IMR-90 (cell line): ENCODE data around the gene DDOST. TPM values are rescaled to one million over a fixed set of nuclear protein-coding genes. Genes with fewer than 3 reads are reported as not detected.

ENCODE experiments used
- ATAC-seq: fragments of 200-7000 bp; cut with Tn5 transposase; 2 replicates; pipeline ENCODE4 v1.9.1; 2020; ENCODE audit warnings: low read depth, mild to moderate bottlenecking, moderate library complexity
- Bru-seq: library from RNA; stranded (reverse); fragments of 400-500 nt; gene quantifications from one replicate; lab custom pipeline; 2021; lab: Mats Ljungman, UMichigan
- BruChase-seq, 2 experiments: library from RNA; stranded (reverse); fragments of 400-500 nt; gene quantifications; one replicate each; lab custom pipeline; 2021; lab: Mats Ljungman, UMichigan
- BruUV-seq: library from RNA; stranded (reverse); fragments of 400-500 nt; replicated peaks from 2 replicates; lab custom pipeline; 2021; lab: Mats Ljungman, UMichigan
- CTCF ChIA-PET: fragments of 300-600 bp; formaldehyde crosslinking; extraction: SDS; loops from one replicate; lab custom pipeline; 2021; ENCODE audit warnings: antibody characterized with exemption; lab: Yijun Ruan, JAX
- POLR2A ChIA-PET: fragments of 300-600 bp; sonication (Branson Sonifier 250); formaldehyde crosslinking; loops from one replicate; lab custom pipeline; 2022; ENCODE audit warnings: antibody characterized with exemption; ENCODE audit not compliant: unreplicated experiment; lab: Charles Lee
- DNase-seq: peaks from one replicate; pipeline ENCODE4 v3.0.0; 2013
- H2AFZ ChIP-seq: replicated peaks from 2 replicates; pipeline ENCODE3; 2013; ENCODE audit warnings: low read length, mild to moderate bottlenecking; ENCODE audit not compliant: poor library complexity
- H2AK5ac ChIP-seq: 2 replicates; pipeline ENCODE4 v1.6.1; 2013; ENCODE audit warnings: low read depth, low read length, inconsistent platforms
- H2AK9ac ChIP-seq: replicated peaks from 2 replicates; pipeline ENCODE3; 2013; ENCODE audit warnings: mild to moderate bottlenecking, low read depth, low read length, moderate library complexity; ENCODE audit not compliant: poor library complexity
- H2BK120ac ChIP-seq: 2 replicates; pipeline ENCODE4 v1.6.1; 2013; ENCODE audit warnings: low read depth, low read length, inconsistent platforms
- H2BK15ac ChIP-seq: 3 replicates; pipeline ENCODE4 v1.6.1; 2013; ENCODE audit warnings: low read depth, low read length, inconsistent platforms
- H2BK20ac ChIP-seq: 2 replicates; pipeline ENCODE4 v1.6.1; 2013; ENCODE audit warnings: low read depth, mild to moderate bottlenecking, inconsistent platforms, low read length, moderate library complexity
- H2BK5ac ChIP-seq: 2 replicates; pipeline ENCODE4 v1.6.1; 2013; ENCODE audit warnings: mild to moderate bottlenecking, low read depth, low read length, inconsistent platforms; ENCODE audit not compliant: poor library complexity, severe bottlenecking
- H3K14ac ChIP-seq: replicated peaks from 2 replicates; pipeline ENCODE4 v1.6.1; 2013; ENCODE audit warnings: low read depth, low read length, inconsistent platforms
- H3K18ac ChIP-seq: 2 replicates; pipeline ENCODE4 v1.6.1; 2013; ENCODE audit warnings: low read depth, low read length, control low read depth
- H3K23ac ChIP-seq: 2 replicates; pipeline ENCODE4 v1.6.1; 2013; ENCODE audit warnings: low read depth, low read length, inconsistent platforms
- H3K27ac ChIP-seq: 2 replicates; pipeline ENCODE4 v1.5.1; 2013; ENCODE audit warnings: mild to moderate bottlenecking, control low read depth, low read length; ENCODE audit not compliant: insufficient read depth
- H3K27me3 ChIP-seq: 2 replicates; pipeline ENCODE4 v1.6.1; 2013; ENCODE audit warnings: low read length; ENCODE audit not compliant: control insufficient read depth, insufficient read depth
- H3K36me3 ChIP-seq: 2 replicates; pipeline ENCODE4 v1.6.1; 2013; ENCODE audit warnings: low read length, mixed read lengths; ENCODE audit not compliant: control insufficient read depth, insufficient read depth
- H3K4ac ChIP-seq: 2 replicates; pipeline ENCODE4 v1.6.1; 2013; ENCODE audit warnings: low read depth, low read length, inconsistent platforms
- H3K4me1 ChIP-seq: 2 replicates; pipeline ENCODE4 v1.6.1; 2013; ENCODE audit warnings: low read length, mixed read lengths; ENCODE audit not compliant: control insufficient read depth, insufficient read depth
- H3K4me2 ChIP-seq: 2 replicates; pipeline ENCODE4 v1.6.1; 2013; ENCODE audit warnings: low read depth, mild to moderate bottlenecking, control low read depth, low read length, moderate library complexity
- H3K4me3 ChIP-seq: 2 replicates; pipeline ENCODE4 v1.5.1; 2013; ENCODE audit warnings: low read depth, mild to moderate bottlenecking, control low read depth, low read length, moderate library complexity; ENCODE audit not compliant: insufficient read depth
- H3K56ac ChIP-seq: 2 replicates; pipeline ENCODE4 v1.6.1; 2013; ENCODE audit warnings: low read length, inconsistent platforms; ENCODE audit not compliant: insufficient read depth; ENCODE audit errors: extremely low read depth
- H3K79me1 ChIP-seq, 2 experiments: 2 replicates each; pipeline ENCODE4 v1.6.1; 2013; ENCODE audit warnings: low read length in 2 of 2, inconsistent platforms in 1 of 2, low read depth in 1 of 2
- H3K9ac ChIP-seq: 2 replicates; pipeline ENCODE4 v1.6.1; 2013; ENCODE audit warnings: low read depth, low read length, control low read depth
- H3K9me1 ChIP-seq: 2 replicates; pipeline ENCODE4 v1.6.1; 2013; ENCODE audit warnings: low read length, inconsistent platforms; ENCODE audit not compliant: insufficient read depth
- H3K9me3 ChIP-seq: 2 replicates; pipeline ENCODE4 v1.6.1; 2013; ENCODE audit warnings: low read length; ENCODE audit not compliant: control insufficient read depth, insufficient read depth
- H4K20me1 ChIP-seq: 2 replicates; pipeline ENCODE4 v1.6.1; 2013; ENCODE audit warnings: low read length, inconsistent platforms; ENCODE audit not compliant: insufficient read depth
- H4K5ac ChIP-seq: 2 replicates; pipeline ENCODE4 v1.6.1; 2013; ENCODE audit warnings: mild to moderate bottlenecking, low read depth, low read length, control low read depth
- H4K8ac ChIP-seq, 2 experiments: 2 replicates each; pipeline ENCODE4 v1.6.1; 2013; ENCODE audit warnings: low read depth in 2 of 2, low read length in 2 of 2, control low read depth in 1 of 2, inconsistent platforms in 1 of 2
- H4K91ac ChIP-seq: 2 replicates; pipeline ENCODE4 v1.6.1; 2013; ENCODE audit warnings: low read depth, low read length, inconsistent platforms; ENCODE audit not compliant: insufficient read depth
- CEBPB ChIP-seq: IDR thresholded peaks from 2 replicates; pipeline ENCODE4 v1.6.1; 2012; ENCODE audit warnings: low read depth, low read length, improper control_type of control experiment
- FOS ChIP-seq: fragments of 150-350 bp; IDR thresholded peaks from 2 replicates; pipeline ENCODE4 v1.6.1; 2016; ENCODE audit warnings: low read depth, low read length
- MAFK ChIP-seq: IDR thresholded peaks from 2 replicates; pipeline ENCODE4 v1.6.1; 2012; ENCODE audit warnings: low read depth, low read length, improper control_type of control experiment
- MAZ ChIP-seq: IDR thresholded peaks from 2 replicates; pipeline ENCODE4 v1.6.1; 2012; ENCODE audit warnings: low read depth, mild to moderate bottlenecking, low read length, improper control_type of control experiment, moderate library complexity, borderline replicate concordance
- MXI1 ChIP-seq: IDR thresholded peaks from 2 replicates; pipeline ENCODE4 v1.6.1; 2012; ENCODE audit warnings: low read depth, mild to moderate bottlenecking, low read length, moderate library complexity, borderline replicate concordance
- POLR2A ChIP-seq: IDR thresholded peaks from 2 replicates; pipeline ENCODE4 v1.6.1; 2012; ENCODE audit warnings: mild to moderate bottlenecking, low read depth, low read length
- RAD21 ChIP-seq: IDR thresholded peaks from 2 replicates; pipeline ENCODE4 v1.6.1; 2012; ENCODE audit warnings: low read length, improper control_type of control experiment
- WGBS, 2 experiments: methylation state at CpG; one replicate each; pipeline versions ENCODE4 v1.1.5 to v1.1.7; 2013; ENCODE audit warnings: missing lambda C conversion rate in 2 of 2; ENCODE audit not compliant: insufficient read length in 1 of 2; ENCODE audit errors: extremely low coverage in 2 of 2; 5-methylcytosine and 5-hydroxymethylcytosine counted together
- dilution Hi-C: fragments of 300-500 bp; cut with HindIII; formaldehyde crosslinking; loops from one replicate; pipeline ENCODE4 v1.14.3; 2018; ENCODE audit warnings: low sequenced_read_pairs; ENCODE audit not compliant: unreplicated experiment
- in situ Hi-C: fragments of 300-500 bp; cut with MboI; formaldehyde crosslinking; loops from 3 replicates; pipeline ENCODE4 v1.14.3; 2019; ENCODE audit warnings: low sequenced_read_pairs, inconsistent platforms, mixed read lengths
- intact Hi-C: fragments of 100-400 bp; cut with micrococcal nuclease; formaldehyde crosslinking; loops from 2 replicates; pipeline ENCODE4 v1.10.0; 2022
- long read RNA-seq: library from polyadenylated mRNA; unstranded; transcript quantifications from one replicate; pipeline ENCODE4 v2.0.0, GENCODE V29; 2021; ENCODE audit not compliant: unreplicated experiment
- polyA plus RNA-seq, 3 experiments: library from polyadenylated mRNA; depleted of rRNA; stranded (reverse); fragments of >200 nt; gene quantifications; 2 replicates each; pipeline ENCODE4 v1.2.3, GENCODE V29; 2012; ENCODE audit warnings: low replicate concordance in 1 of 3
- total RNA-seq: library from RNA; depleted of rRNA; stranded (reverse); fragments of >200 nt; gene quantifications from 2 replicates; pipeline ENCODE4 v1.2.3, GENCODE V29; 2012; rRNA removed
- TF ChIP-seq, protein P1 (sequence below): fragments of 150-350 bp; IDR thresholded peaks from 2 replicates; pipeline ENCODE4 v1.6.1; 2016; ENCODE audit warnings: low read depth, mild to moderate bottlenecking, low read length, moderate library complexity, borderline replicate concordance
- TF ChIP-seq, protein P2 (sequence below): conservative IDR thresholded peaks from 2 replicates; pipeline ENCODE4 v1.5.1; 2012; ENCODE audit warnings: mild to moderate bottlenecking, low read depth, low read length, improper control_type of control experiment
- TF ChIP-seq, protein P3 (sequence below): fragments of 150-350 bp; IDR thresholded peaks from 2 replicates; pipeline ENCODE4 v1.6.1; 2017; ENCODE audit warnings: mild to moderate bottlenecking, antibody characterized with exemption, low read length, low read depth

The DDOST gene
- 155 and 179 TPM in 2 replicates for total RNA-seq
- 414 and 477 TPM in 2 replicates for polyA plus RNA-seq (2012; rRNA removed)
- polyA plus RNA-seq (2012; cell fraction: cytosol; rRNA removed): 234 and 424 TPM in 2 replicates
- polyA plus RNA-seq (2012; cell fraction: nucleus; rRNA removed; ENCODE audit: low replicate concordance): 92.6 and 119 TPM in 2 replicates
- Bru-seq, nascent RNA: percentile 92 among the genes with signal in this experiment
- BruChase-seq, experiment 1, labeled RNA remaining after a 6-hour chase: percentile 93 among the genes with signal in this experiment
- BruChase-seq, experiment 2, labeled RNA remaining after a 2-hour chase: percentile 88 among the genes with signal in this experiment
- long read RNA-seq, transcript DDOST-202 (11 exons, 2,126 nt): major isoform, 648 of 725 reads
- long read RNA-seq, partial matches to known transcripts: 45 of 725 reads
- long read RNA-seq, other reads (novel, unspliced or antisense): 30 of 725 reads

DNA sequence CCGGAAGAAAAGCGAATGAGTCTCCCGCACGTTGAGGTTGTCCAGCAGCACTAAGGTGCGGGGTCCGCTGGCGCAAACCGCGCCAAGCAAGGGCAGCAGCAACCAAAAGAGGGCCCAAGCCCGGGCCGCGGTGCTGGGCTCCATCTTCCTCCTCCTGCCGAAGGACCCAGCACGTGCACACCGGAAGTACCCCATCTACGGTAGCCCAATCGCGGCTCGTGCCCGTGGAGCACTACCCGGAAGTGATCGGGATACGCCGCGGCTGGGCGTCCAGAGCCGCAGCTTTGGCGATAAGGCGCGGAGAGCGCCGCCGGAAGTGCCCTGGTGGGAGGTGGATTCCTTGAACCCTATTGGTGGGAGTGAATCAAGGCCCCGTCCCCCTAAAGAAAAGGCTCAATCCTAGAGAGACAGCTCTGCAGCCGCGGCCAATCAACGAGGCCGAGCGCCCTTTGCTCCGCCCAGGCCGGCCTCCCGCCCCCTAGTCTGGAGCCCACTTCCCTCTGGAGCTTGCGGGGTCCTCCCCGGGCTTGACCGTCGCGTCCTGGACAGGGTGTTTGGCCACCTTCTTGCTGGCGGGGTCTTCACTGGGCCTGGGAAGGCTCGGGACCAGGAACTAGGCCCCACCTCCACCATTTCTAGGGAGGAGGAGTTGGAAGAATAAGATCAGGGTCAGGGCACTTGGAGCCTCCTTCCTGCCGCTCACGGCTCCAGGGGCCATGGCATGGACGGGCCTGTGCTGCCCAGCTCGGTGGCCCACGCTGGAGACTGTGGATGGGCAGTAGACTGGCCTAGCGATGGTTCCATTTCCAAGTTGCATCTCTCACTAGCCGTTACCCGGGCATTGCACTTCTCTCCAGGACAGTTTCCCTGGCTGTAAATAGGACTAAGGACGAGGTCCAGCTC is at the start of gene DDOST:
Gene DDOST (minus strand): TSS at position 163 of the 903 bp plus-strand sequence. CDS start 19 bp downstream, at position 144.
- peaks cover 26 to 56% of the 10 kb centered on the region in 2 experiments for H3K79me1 ChIP-seq
- ATAC-seq (peak; percentile 98), DNase-seq (peak; percentile 97)
- dilution Hi-C loops (no loop called here), intact Hi-C loops (loop anchor here (1.0 kb wide), 1 partner anchor 37 kb away; no protein-coding TSS in a partner anchor), in situ Hi-C loops (no loop called here)
- H3K4ac ChIP-seq: peak within 1 kb of the TSS; percentile 89
- H2BK15ac ChIP-seq: no peak within 1 kb of the TSS
- peak within 1 kb of the TSS; percentile 94 for H2AFZ ChIP-seq
- 30% methylated on average over 2 of the region's 58 CpGs; no CpG with 5 or more reads in 1 of the 2 experiments for WGBS, 2 experiments
- no peaks in the 10 kb centered on the region for H3K9me3 ChIP-seq
- H2BK5ac ChIP-seq: peak within 1 kb of the TSS; percentile 78
- peak within 1 kb of the TSS; percentile 75 for H3K4me3 ChIP-seq
- no peaks in the 10 kb centered on the region; the same call in 1 of the 2 replicates for H4K20me1 ChIP-seq
- peak within 1 kb of the TSS; percentile 94 for H4K5ac ChIP-seq
- ChIA-PET CTCF (interaction anchor here (1.1 kb wide), 1 partner anchor 534 kb away, joined by 3 read pairs; no protein-coding TSS in a partner anchor), POLR2A (no interaction called here)
- H3K27ac ChIP-seq: peak within 1 kb of the TSS; percentile 87
- H3K14ac ChIP-seq: peak within 1 kb of the TSS; percentile 82
- peaks cover 4% of the 10 kb centered on the region for H3K4me1 ChIP-seq
- H3K9ac ChIP-seq: peak within 1 kb of the TSS; percentile 89
- H2AK9ac ChIP-seq: peak within 1 kb of the TSS; percentile 74
- peak within 1 kb of the TSS; percentile 98 to 99 for H4K8ac ChIP-seq
- no TSS peak for BruUV-seq
- no peak within 1 kb of the TSS for H2BK20ac ChIP-seq
- no peak within 1 kb of the TSS for H2BK120ac ChIP-seq
- H3K56ac ChIP-seq: peak within 1 kb of the TSS; percentile 67
- H2AK5ac ChIP-seq: peak within 1 kb of the TSS; percentile 73
- peak within 1 kb of the TSS; percentile 86 for H4K91ac ChIP-seq
- peak within 1 kb of the TSS; percentile 74 for H3K23ac ChIP-seq
- H3K27me3 ChIP-seq: no peaks in the 10 kb centered on the region
- H3K18ac ChIP-seq: peak within 1 kb of the TSS; percentile 28; the same call in 1 of the 2 replicates
- peaks cover 9% of the 10 kb centered on the region for H3K9me1 ChIP-seq
- H3K4me2 ChIP-seq: peak within 1 kb of the TSS; percentile 96
- peaks cover 10% of the 10 kb centered on the region for H3K36me3 ChIP-seq
- TF ChIP-seq, protein P1, sequence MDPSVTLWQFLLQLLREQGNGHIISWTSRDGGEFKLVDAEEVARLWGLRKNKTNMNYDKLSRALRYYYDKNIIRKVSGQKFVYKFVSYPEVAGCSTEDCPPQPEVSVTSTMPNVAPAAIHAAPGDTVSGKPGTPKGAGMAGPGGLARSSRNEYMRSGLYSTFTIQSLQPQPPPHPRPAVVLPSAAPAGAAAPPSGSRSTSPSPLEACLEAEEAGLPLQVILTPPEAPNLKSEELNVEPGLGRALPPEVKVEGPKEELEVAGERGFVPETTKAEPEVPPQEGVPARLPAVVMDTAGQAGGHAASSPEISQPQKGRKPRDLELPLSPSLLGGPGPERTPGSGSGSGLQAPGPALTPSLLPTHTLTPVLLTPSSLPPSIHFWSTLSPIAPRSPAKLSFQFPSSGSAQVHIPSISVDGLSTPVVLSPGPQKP: peak; percentile 76; the same call in 1 of the 2 replicates
- TF ChIP-seq MXI1: peak; percentile 74; the same call in 1 of the 2 replicates
- TF ChIP-seq, protein P2, sequence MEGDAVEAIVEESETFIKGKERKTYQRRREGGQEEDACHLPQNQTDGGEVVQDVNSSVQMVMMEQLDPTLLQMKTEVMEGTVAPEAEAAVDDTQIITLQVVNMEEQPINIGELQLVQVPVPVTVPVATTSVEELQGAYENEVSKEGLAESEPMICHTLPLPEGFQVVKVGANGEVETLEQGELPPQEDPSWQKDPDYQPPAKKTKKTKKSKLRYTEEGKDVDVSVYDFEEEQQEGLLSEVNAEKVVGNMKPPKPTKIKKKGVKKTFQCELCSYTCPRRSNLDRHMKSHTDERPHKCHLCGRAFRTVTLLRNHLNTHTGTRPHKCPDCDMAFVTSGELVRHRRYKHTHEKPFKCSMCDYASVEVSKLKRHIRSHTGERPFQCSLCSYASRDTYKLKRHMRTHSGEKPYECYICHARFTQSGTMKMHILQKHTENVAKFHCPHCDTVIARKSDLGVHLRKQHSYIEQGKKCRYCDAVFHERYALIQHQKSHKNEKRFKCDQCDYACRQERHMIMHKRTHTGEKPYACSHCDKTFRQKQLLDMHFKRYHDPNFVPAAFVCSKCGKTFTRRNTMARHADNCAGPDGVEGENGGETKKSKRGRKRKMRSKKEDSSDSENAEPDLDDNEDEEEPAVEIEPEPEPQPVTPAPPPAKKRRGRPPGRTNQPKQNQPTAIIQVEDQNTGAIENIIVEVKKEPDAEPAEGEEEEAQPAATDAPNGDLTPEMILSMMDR: peak; percentile 70
- no peak for TF ChIP-seq RAD21
- peak; percentile 19; the same call in 1 of the 2 replicates for TF ChIP-seq FOS
- peak; percentile 70; the same call in 1 of the 2 replicates for TF ChIP-seq MAZ
- TF ChIP-seq, protein P3, sequence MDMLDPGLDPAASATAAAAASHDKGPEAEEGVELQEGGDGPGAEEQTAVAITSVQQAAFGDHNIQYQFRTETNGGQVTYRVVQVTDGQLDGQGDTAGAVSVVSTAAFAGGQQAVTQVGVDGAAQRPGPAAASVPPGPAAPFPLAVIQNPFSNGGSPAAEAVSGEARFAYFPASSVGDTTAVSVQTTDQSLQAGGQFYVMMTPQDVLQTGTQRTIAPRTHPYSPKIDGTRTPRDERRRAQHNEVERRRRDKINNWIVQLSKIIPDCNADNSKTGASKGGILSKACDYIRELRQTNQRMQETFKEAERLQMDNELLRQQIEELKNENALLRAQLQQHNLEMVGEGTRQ: peak; percentile 65
- TF ChIP-seq POLR2A: peak; percentile 35; the same call in 1 of the 2 replicates
- no peak for TF ChIP-seq CEBPB
- TF ChIP-seq MAFK: no peak
